A204.1 (cell line): ENCODE measurements around the gene COTL1.

Source experiments
- FAIRE-seq: peaks from 2 replicates; lab custom pipeline; 2012; peaks lifted over from hg19 to GRCh38; lab: Jason Lieb, UNC

Gene COTL1

GRCh38 chr16:84548971-84549844, 68.7 kb downstream of the COTL1 start:
- FAIRE-seq = no peak

- FAIRE-seq = no peak
Measured at GRCh38 chr16:84548508-84548907, 69.4 kb downstream of the COTL1 start.

- FAIRE-seq = no peak
Measured at GRCh38 chr16:84547546-84548061, 70.3 kb downstream of the COTL1 start.

- FAIRE-seq = no peak
Measured at GRCh38 chr16:84546669-84547545, 71.0 kb downstream of the COTL1 start.

- no peak for FAIRE-seq
Measured at GRCh38 chr16:84545114-84545737, 72.7 kb downstream of the COTL1 start.

GRCh38 chr16:84544031-84544773, 73.7 kb downstream of the COTL1 start:
- no peak for FAIRE-seq

GRCh38 chr16:84543253-84543652, 74.6 kb downstream of the COTL1 start:
- no peak for FAIRE-seq

GRCh38 chr16:84541999-84542817, 75.7 kb downstream of the COTL1 start:
- no peak for FAIRE-seq

- FAIRE-seq = no peak
Measured at GRCh38 chr16:84540194-84540593, 77.7 kb downstream of the COTL1 start.

GRCh38 chr16:84538222-84538840, 79.5 kb downstream of the COTL1 start:
- no peak for FAIRE-seq

GRCh38 chr16:84537491-84538151, 80.3 kb downstream of the COTL1 start:
- no peak for FAIRE-seq

GRCh38 chr16:84535851-84536250, 82.0 kb downstream of the COTL1 start:
- no peak for FAIRE-seq

GRCh38 chr16:84535408-84535807, 82.5 kb downstream of the COTL1 start:
- no peak for FAIRE-seq

- no peak for FAIRE-seq
Measured at GRCh38 chr16:84534815-84535214, 83.1 kb downstream of the COTL1 start.

- no peak for FAIRE-seq
Measured at GRCh38 chr16:84532855-84533486, 84.9 kb downstream of the COTL1 start.

- no peak for FAIRE-seq
Measured at GRCh38 chr16:84532291-84532724, 85.6 kb downstream of the COTL1 start.

- FAIRE-seq = no peak
Measured at GRCh38 chr16:84531671-84532111, 86.2 kb downstream of the COTL1 start.

- no peak for FAIRE-seq
Measured at GRCh38 chr16:84530590-84530989, 87.3 kb downstream of the COTL1 start.

- FAIRE-seq = no peak
Measured at GRCh38 chr16:84529607-84530006, 88.3 kb downstream of the COTL1 start.
